Esophagus squamous epithelium (tissue), 5 donors: ENCODE measurements around the gene PPP2R2C. TPM values are rescaled to one million over a fixed set of nuclear protein-coding genes. Genes with fewer than 3 reads are reported as not detected.

Source experiments
- DNase-seq: peaks from one replicate; lab custom pipeline; 2025; lab: John Stamatoyannopoulos, UW
- H3K27ac ChIP-seq, 4 donors: fragments of 200-600 bp; sonication (generic); one replicate each; pipeline ENCODE4 v1.5.1; 2016 to 2019; ENCODE audit warnings: mild to moderate bottlenecking in 1 of 4
- H3K27me3 ChIP-seq, 4 donors: fragments of 200-600 bp; sonication (generic); 1 replicate in 3 of 4; 2 replicates in 1 of 4; pipeline versions ENCODE4 v1.5.1 to v1.6.0; 2017 to 2021; ENCODE audit warnings: antibody characterized with exemption in 1 of 4
- H3K36me3 ChIP-seq, 3 donors: fragments of 200-600 bp; sonication (generic); one replicate each; pipeline ENCODE4 v1.5.1; 2016 to 2019
- H3K4me1 ChIP-seq, 3 donors: fragments of 200-600 bp; sonication (generic); one replicate each; pipeline ENCODE4 v1.5.1; 2017 to 2019
- H3K4me3 ChIP-seq, 4 donors: fragments of 200-600 bp; sonication (generic); 1 replicate in 3 of 4; 2 replicates in 1 of 4; pipeline ENCODE4 v1.5.1; 2016 to 2019; ENCODE audit warnings: mild to moderate bottlenecking in 2 of 4, moderate library complexity in 1 of 4
- H3K9me3 ChIP-seq, 3 donors: fragments of 200-600 bp; sonication (generic); one replicate each; pipeline ENCODE4 v1.5.1; 2016 to 2019
- CTCF ChIP-seq, 6 experiments: fragments of 450-650 bp in 4 of 6; fragments of 200-600 bp in 2 of 6; sonication (generic) in 2 of 6; IDR thresholded peaks; one replicate each; pipeline ENCODE4 v1.5.1; 2016 to 2019; ENCODE audit warnings: antibody characterized with exemption in 6 of 6, mild to moderate bottlenecking in 4 of 6, moderate library complexity in 4 of 6
- POLR2A ChIP-seq, 4 donors: fragments of 450-650 bp; IDR thresholded peaks; one replicate each; pipeline ENCODE4 v1.6.1; 2017; ENCODE audit warnings: antibody characterized with exemption in 4 of 4, mild to moderate bottlenecking in 4 of 4, moderate library complexity in 3 of 4
- WGBS, 2 donors: methylation state at CpG; one replicate each; pipeline ENCODE4 v1.1.5; 2018; 5-methylcytosine and 5-hydroxymethylcytosine counted together
- intact Hi-C: fragments of 100-400 bp; cut with DNase I; formaldehyde crosslinking; loops from one replicate; pipeline ENCODE4 v1.15.0; 2022
- total RNA-seq, 4 donors: library from RNA; depleted of rRNA; stranded (reverse); fragments of >200 nt; gene quantifications; one replicate each; pipeline ENCODE4 v1.1.0, GENCODE V29; 2016
- donor health status: DM: yes; HTN: yes; CAD: no.

PPP2R2C gene
- total RNA-seq, 4 donors from 2014 or later: 26.9 to 76.3 (median 53.7) TPM

- H3K27ac ChIP-seq: no peak overlapping the region
- intact Hi-C loops: no loop called here
- H3K9me3 ChIP-seq: no peaks in the 10 kb centered on the region
- no peak overlapping the region for H3K4me3 ChIP-seq
- TF ChIP-seq CTCF (IDR thresholded peaks at IDR 0.05) (no peak), POLR2A (IDR thresholded peaks at IDR 0.05) (no peak)
- peaks cover 8 to 27% (median 20%) of the 10 kb centered on the region in 3 donors for H3K4me1 ChIP-seq
- 94% methylated on average over 13 of the region's 20 CpGs; no CpG with 5 or more reads in 1 of the 2 donors for WGBS, 2 donors
- no peak for DNase-seq
- H3K36me3 ChIP-seq: peaks cover 0 to 9% (median 0%) of the 10 kb centered on the region in 3 donors
- H3K27me3 ChIP-seq: peaks cover 0 to 21% (median 0%) of the 10 kb centered on the region in 4 donors
These were observed 19.3 kb downstream of the PPP2R2C start for GRCh38 chr4:6452897-6453687.

GRCh38 chr4:6452116-6452896, 20.1 kb downstream of the PPP2R2C start:
- intact Hi-C loops: no loop called here
- Histone ChIP-seq H3K4me1 (peaks cover 14 to 34% (median 26%) of the 10 kb centered on the region in 3 donors), H3K9me3 (no peaks in the 10 kb centered on the region), H3K4me3 (no peak overlapping the region), H3K27me3 (peaks cover 0 to 22% (median 0%) of the 10 kb centered on the region in 4 donors), H3K36me3 (peaks cover 0 to 9% (median 0%) of the 10 kb centered on the region in 3 donors), H3K27ac (no peak overlapping the region)
- TF ChIP-seq POLR2A (IDR thresholded peaks at IDR 0.05) (no peak), CTCF (IDR thresholded peaks at IDR 0.05) (no peak)
- 80 to 89% methylated on average over 4 to 7 of the region's 11 CpGs for WGBS, 2 donors
- DNase-seq: no peak

GRCh38 chr4:6451309-6451708, 21.1 kb downstream of the PPP2R2C start:
- Histone ChIP-seq H3K9me3 (no peaks in the 10 kb centered on the region), H3K36me3 (peaks cover 0 to 4% (median 0%) of the 10 kb centered on the region in 3 donors), H3K4me1 (peaks cover 19 to 44% (median 36%) of the 10 kb centered on the region in 3 donors), H3K27me3 (peaks cover 0 to 22% (median 0%) of the 10 kb centered on the region in 4 donors), H3K4me3 (no peak overlapping the region), H3K27ac (no peak overlapping the region)
- no peak for DNase-seq
- intact Hi-C loops: no loop called here
- WGBS, 2 donors: 58 to 62% methylated on average over 3 to 6 of the region's 6 CpGs
- TF ChIP-seq POLR2A (IDR thresholded peaks at IDR 0.05): no peak
- no peak for TF ChIP-seq CTCF (IDR thresholded peaks at IDR 0.05)

- Histone ChIP-seq H3K4me1 (peaks cover 24 to 50% (median 42%) of the 10 kb centered on the region in 3 donors), H3K27ac (no peak overlapping the region), H3K27me3 (peaks cover 0 to 22% (median 0%) of the 10 kb centered on the region in 4 donors), H3K9me3 (no peaks in the 10 kb centered on the region), H3K36me3 (no peaks in the 10 kb centered on the region), H3K4me3 (no peak overlapping the region)
- 82 to 88% methylated on average over 3 to 7 of the region's 7 CpGs for WGBS, 2 donors
- DNase-seq: no peak
- intact Hi-C loops: no loop called here
- TF ChIP-seq POLR2A (IDR thresholded peaks at IDR 0.05): no peak
- TF ChIP-seq CTCF (IDR thresholded peaks at IDR 0.05): no peak
These were observed 21.7 kb downstream of the PPP2R2C start for GRCh38 chr4:6450709-6451108.
